Transverse colon (tissue), 4 donors: ENCODE data around the gene UBE2J2. TPM values are rescaled to one million over a fixed set of nuclear protein-coding genes. Genes with fewer than 3 reads are reported as not detected.

ENCODE experiments used
- DNase-seq: peaks from one replicate; pipeline ENCODE4 v3.0.0-alpha.2; 2019
- H3K27ac ChIP-seq, 4 donors: fragments of 200-600 bp; sonication (generic); 2 replicates each; pipeline ENCODE4 v1.5.1; 2016 to 2018; ENCODE audit warnings: inconsistent platforms in 4 of 4
- H3K27me3 ChIP-seq: fragments of 200-600 bp; sonication (generic); 2 replicates; pipeline ENCODE4 v1.5.1; 2017; ENCODE audit warnings: inconsistent platforms
- H3K36me3 ChIP-seq, 4 donors: fragments of 200-600 bp; sonication (generic); 2 replicates each; pipeline ENCODE4 v1.5.1; 2017 to 2019; ENCODE audit warnings: inconsistent platforms in 4 of 4
- H3K4me1 ChIP-seq, 4 donors: fragments of 200-600 bp; sonication (generic); 2 replicates each; pipeline ENCODE4 v1.5.1; 2017 to 2020; ENCODE audit warnings: inconsistent platforms in 4 of 4
- H3K4me3 ChIP-seq, 4 donors: fragments of 200-600 bp; sonication (generic); 1 replicate in 1 of 4; 2 replicates in 3 of 4; pipeline versions ENCODE4 v1.5.1 to v1.6.1; 2017 to 2019; ENCODE audit warnings: inconsistent platforms in 4 of 4
- H3K9me3 ChIP-seq, 2 donors: fragments of 200-600 bp; sonication (generic); 2 replicates each; pipeline ENCODE4 v1.5.1; 2017 to 2019; ENCODE audit warnings: inconsistent platforms in 2 of 2
- EP300 ChIP-seq: sonication (generic); formaldehyde crosslinking; IDR thresholded peaks from one replicate; pipeline ENCODE4 v1.6.1; 2017; ENCODE audit warnings: antibody characterized with exemption, low read depth
- POLR2A ChIP-seq: fragments of 450-650 bp; IDR thresholded peaks from one replicate; pipeline ENCODE4 v1.6.1; 2016; ENCODE audit warnings: antibody characterized with exemption, mild to moderate bottlenecking, moderate library complexity
- POLR2AphosphoS5 ChIP-seq, 3 donors: sonication (generic); formaldehyde crosslinking; IDR thresholded peaks; one replicate each; pipeline ENCODE4 v1.6.1; 2016; ENCODE audit warnings: antibody characterized with exemption in 3 of 3
- WGBS, 2 donors: methylation state at CpG; one replicate each; pipeline ENCODE4 v1.1.5; 2018; ENCODE audit warnings: low coverage in 1 of 2; 5-methylcytosine and 5-hydroxymethylcytosine counted together
- in situ Hi-C, 4 donors: fragments of 200-750 bp; cut with MboI; loops; one replicate each; pipeline versions ENCODE4 v1.15.0 to v1.15.1; 2017; ENCODE audit warnings: low sequenced_read_pairs in 3 of 4, low pct_ligation_motif_present in 1 of 4, low pct_unique_long_range_greater_than_20kb in 1 of 4
- intact Hi-C: fragments of 100-400 bp; cut with DNase I; formaldehyde crosslinking; loops from one replicate; pipeline ENCODE4 v1.15.1; 2023; ENCODE audit warnings: low total_unique reads
- total RNA-seq, 4 donors: library from RNA; depleted of rRNA; stranded (reverse); fragments of >200 nt; gene quantifications; one replicate each; pipeline ENCODE4 v1.1.0, GENCODE V29; 2016
- TF ChIP-seq, protein P1 (sequence below), 5 experiments: fragments of 200-600 bp in 3 of 5; fragments of 450-650 bp in 2 of 5; sonication (generic) in 3 of 5; IDR thresholded peaks; 1 replicate in 2 of 5; 2 replicates in 3 of 5; pipeline ENCODE4 v1.5.1; 2016 to 2017; ENCODE audit warnings: antibody characterized with exemption in 5 of 5, inconsistent platforms in 3 of 5, mild to moderate bottlenecking in 2 of 5, moderate library complexity in 1 of 5

Gene UBE2J2
- total RNA-seq, 4 donors from 2014 or later = 49.6 to 110 (median 59.1) TPM

DNA sequence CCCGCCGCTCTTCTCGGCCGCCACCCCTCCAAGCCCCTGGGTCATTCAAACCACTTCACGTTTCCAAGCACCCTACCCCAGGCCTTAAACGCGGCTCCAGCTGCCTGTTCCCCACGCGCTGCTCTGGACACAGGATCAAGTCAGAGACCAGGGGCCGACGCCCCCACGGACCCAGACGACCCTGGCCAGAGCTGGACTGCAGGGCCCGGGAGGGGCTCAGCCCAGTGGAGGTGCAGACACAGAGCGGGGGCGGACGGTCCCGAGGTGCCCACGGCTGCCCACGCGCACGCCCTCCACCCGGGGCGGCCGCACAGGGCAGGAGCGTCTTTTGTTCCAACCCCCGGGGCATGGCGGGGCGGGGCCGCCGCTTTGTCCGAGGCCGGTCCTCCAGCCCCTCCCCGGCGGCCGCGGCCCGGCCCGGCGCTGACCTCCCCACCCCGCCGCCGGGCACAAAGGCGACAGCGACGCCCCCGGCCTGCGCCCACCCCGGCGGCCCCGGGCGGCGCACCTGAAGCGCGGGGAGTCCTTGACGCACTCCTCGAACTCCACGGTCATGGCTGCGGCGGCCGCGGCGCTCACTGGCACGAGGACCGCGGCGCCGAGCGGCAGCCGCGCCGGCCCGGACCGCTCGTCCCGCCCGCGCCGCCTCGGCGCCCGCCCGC, 33.7 kb upstream of the UBE2J2 start:
- Histone ChIP-seq H3K27ac (peak overlapping the region; percentile 92 to 97 (median 96)), H3K4me3 (peak overlapping the region; percentile 67 to 95 (median 78)), H3K4me1 (peaks cover 32 to 57% (median 50%) of the 10 kb centered on the region in 4 donors), H3K27me3 (no peaks in the 10 kb centered on the region), H3K9me3 (no peaks in the 10 kb centered on the region), H3K36me3 (peaks cover 0 to 3% (median under 1%) of the 10 kb centered on the region in 4 donors)
- TF ChIP-seq, protein P1, sequence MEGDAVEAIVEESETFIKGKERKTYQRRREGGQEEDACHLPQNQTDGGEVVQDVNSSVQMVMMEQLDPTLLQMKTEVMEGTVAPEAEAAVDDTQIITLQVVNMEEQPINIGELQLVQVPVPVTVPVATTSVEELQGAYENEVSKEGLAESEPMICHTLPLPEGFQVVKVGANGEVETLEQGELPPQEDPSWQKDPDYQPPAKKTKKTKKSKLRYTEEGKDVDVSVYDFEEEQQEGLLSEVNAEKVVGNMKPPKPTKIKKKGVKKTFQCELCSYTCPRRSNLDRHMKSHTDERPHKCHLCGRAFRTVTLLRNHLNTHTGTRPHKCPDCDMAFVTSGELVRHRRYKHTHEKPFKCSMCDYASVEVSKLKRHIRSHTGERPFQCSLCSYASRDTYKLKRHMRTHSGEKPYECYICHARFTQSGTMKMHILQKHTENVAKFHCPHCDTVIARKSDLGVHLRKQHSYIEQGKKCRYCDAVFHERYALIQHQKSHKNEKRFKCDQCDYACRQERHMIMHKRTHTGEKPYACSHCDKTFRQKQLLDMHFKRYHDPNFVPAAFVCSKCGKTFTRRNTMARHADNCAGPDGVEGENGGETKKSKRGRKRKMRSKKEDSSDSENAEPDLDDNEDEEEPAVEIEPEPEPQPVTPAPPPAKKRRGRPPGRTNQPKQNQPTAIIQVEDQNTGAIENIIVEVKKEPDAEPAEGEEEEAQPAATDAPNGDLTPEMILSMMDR (IDR thresholded peaks at IDR 0.05) = no peak
- TF ChIP-seq POLR2A = no peak
- TF ChIP-seq POLR2AphosphoS5 (IDR thresholded peaks at IDR 0.05) = no peak
- no peak for TF ChIP-seq EP300
- 4% methylated on average over 9 of the region's 83 CpGs; no CpG with 5 or more reads in 1 of the 2 donors for WGBS, 2 donors
- in situ Hi-C loops (no loop called here), intact Hi-C loops (no loop called here)
- peak; percentile 54 for DNase-seq

DNA sequence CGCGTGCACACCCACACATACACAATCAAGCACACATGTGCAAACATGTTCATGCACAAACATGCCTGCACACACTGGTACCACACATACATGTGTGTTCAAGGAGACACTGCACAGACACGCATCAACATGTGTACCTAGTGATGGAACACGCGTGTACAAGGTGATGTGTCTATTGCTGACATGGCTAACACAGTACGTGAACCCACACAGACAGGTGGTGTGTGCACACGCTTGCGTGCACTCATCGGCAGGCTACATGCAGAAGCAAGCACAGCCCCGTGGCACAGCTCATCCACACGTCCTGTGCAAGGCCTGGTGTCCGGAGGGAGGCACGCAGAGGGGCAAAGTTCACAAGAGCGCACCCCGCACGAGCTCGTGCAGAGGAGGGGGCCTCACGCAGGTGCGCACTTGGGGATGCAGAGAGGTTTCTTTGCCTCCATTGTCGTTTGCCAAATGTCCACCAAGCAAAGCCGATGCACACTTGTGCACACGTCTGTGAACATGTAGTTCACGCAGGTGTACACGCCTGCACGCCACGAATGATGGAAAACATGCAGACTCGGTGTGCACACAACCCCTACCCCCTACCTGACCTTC, 33.1 kb upstream of the UBE2J2 start:
- no peak for DNase-seq
- Histone ChIP-seq H3K27me3 (no peaks in the 10 kb centered on the region), H3K4me3 (peak overlapping the region; percentile 67 to 95 (median 78)), H3K27ac (peak overlapping the region; percentile 92 to 97 (median 96)), H3K36me3 (no peaks in the 10 kb centered on the region), H3K9me3 (no peaks in the 10 kb centered on the region), H3K4me1 (peaks cover 32 to 57% (median 50%) of the 10 kb centered on the region in 4 donors)
- in situ Hi-C loops (no loop called here), intact Hi-C loops (no loop called here)
- no peak for TF ChIP-seq POLR2AphosphoS5 (IDR thresholded peaks at IDR 0.05)
- TF ChIP-seq, protein P1 (IDR thresholded peaks at IDR 0.05) = no peak
- TF ChIP-seq POLR2A = no peak
- TF ChIP-seq EP300 = no peak
- WGBS, 2 donors = 33% methylated on average over 27 of the region's 27 CpGs; no CpG with 5 or more reads in 1 of the 2 donors

DNA sequence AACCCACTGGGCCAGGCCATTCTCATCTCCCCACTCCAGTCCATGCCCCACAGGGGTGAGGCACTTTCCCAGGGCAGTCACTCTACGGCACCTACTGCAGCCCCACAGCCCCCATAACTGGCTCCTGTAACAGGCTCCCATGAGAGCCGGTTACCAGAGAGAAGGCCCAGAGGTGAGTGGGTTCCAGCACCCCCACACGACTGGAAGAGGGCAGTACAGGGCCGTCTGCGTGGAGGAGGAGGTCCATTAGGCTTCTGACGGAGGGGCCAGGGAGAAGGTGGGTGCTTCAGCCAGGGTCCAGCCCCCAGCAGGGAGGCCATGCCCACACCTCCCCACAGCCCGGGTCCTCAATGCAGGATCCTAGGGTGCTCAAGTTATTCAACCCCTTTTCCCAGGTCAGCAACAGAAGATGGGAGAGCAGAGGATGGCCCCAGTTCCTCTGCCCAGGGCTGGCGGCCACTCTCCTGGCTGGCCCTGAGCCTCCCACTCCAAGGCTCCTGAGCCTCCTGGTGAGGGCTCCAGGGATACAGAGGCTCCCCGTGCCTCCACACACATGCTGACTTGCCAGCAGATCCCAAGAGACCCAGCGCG, 32.5 kb upstream of the UBE2J2 start:
- H3K9me3 ChIP-seq = no peaks in the 10 kb centered on the region
- no peak for TF ChIP-seq POLR2AphosphoS5 (IDR thresholded peaks at IDR 0.05)
- no peak for TF ChIP-seq POLR2A
- TF ChIP-seq, protein P1 (IDR thresholded peaks at IDR 0.05) = no peak
- TF ChIP-seq EP300 = no peak
- no peaks in the 10 kb centered on the region for H3K36me3 ChIP-seq
- intact Hi-C loops = no loop called here
- peak overlapping the region; percentile 80 to 96 (median 86) for H3K27ac ChIP-seq
- in situ Hi-C loops = no loop called here
- 27% methylated on average over 9 of the region's 11 CpGs; no CpG with 5 or more reads in 1 of the 2 donors for whole genome bisulfite sequencing, 2 donors
- peak overlapping the region in 3 of 4 donors; percentile 19 to 95 (median 84) for H3K4me3 ChIP-seq
- H3K4me1 ChIP-seq = peaks cover 32 to 57% (median 50%) of the 10 kb centered on the region in 4 donors
- DNase-seq = no peak
- H3K27me3 ChIP-seq = no peaks in the 10 kb centered on the region
